GM23248 (cell line): ENCODE data around the gene CXCR2.

Experiments used
- EZH2 ChIP-seq: fragments of 200-600 bp; sonication (generic); IDR thresholded peaks from 2 replicates; pipeline ENCODE4 v1.6.1; 2018; ENCODE audit warnings: antibody characterized with exemption, mild to moderate bottlenecking; ENCODE audit not compliant: insufficient read depth, poor library complexity, severe bottlenecking
- EZH2phosphoT487 ChIP-seq: fragments of 200-600 bp; sonication (generic); IDR thresholded peaks from 2 replicates; pipeline ENCODE4 v1.6.1; 2018; ENCODE audit warnings: antibody characterized with exemption, moderate library complexity, mild to moderate bottlenecking, low read depth; ENCODE audit not compliant: insufficient read depth

DNA sequence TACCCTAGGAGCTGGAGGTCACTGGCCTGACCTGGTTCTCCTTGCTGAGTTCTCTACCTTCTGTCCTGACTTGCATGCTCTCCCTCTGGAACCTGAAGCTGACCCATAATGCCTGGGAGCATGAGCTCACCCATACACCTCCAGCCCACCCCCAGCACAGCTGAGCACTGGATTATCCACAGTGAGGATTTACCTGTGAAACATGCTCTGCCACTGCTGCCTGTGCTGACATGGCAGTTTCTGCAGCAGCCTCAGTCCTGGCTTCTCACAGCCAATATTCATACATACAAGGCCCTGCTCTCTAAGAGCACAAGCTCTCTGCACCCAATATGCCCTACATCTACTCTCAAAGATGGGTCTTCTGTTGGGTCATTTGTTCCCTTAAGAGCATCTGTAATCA, 5.0 kb downstream of the CXCR2 start:
- TF ChIP-seq EZH2phosphoT487 (no peak), EZH2 (no peak)
